ENCODE data around the gene MATN1.

MATN1 gene

DNA sequence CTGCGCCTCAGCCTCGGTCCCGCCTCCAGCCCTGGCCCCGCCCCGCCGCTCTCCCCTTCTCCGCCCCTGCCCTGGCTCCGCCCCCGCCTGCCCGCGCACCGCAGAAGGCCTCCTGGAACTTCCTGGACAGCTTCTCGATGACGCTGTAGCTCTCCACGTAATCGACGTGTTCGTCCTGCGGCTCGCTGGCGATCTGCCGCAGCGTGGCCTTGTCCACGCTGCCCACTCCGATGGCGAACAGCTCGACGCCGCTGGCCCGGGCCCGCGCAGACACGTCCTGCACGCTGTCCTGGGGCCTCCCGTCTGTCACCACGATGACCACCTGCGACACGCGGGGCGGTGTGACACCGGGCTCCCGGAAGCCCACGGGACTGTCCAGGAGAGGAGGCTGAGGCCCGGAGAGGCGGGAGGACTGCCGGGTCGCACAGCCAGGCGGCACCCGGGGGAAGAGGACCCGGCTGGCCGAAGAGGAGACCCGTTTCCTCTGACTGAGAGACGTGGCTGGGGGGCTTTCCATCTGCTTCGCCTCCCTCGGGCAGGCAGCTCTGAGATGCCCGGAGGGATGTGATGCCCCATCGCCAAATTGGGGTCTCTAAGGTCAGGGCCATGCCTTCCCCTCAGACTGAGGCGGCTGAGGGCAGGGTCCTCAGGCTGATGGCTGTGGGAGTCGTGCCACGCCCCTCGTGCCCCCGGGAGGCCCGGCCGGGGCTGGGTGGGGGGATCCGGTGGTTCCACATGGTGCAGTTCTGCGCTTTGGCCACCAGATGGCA is 4.6 kb downstream of the MATN1 start:
- TF ChIP-seq, protein P1, sequence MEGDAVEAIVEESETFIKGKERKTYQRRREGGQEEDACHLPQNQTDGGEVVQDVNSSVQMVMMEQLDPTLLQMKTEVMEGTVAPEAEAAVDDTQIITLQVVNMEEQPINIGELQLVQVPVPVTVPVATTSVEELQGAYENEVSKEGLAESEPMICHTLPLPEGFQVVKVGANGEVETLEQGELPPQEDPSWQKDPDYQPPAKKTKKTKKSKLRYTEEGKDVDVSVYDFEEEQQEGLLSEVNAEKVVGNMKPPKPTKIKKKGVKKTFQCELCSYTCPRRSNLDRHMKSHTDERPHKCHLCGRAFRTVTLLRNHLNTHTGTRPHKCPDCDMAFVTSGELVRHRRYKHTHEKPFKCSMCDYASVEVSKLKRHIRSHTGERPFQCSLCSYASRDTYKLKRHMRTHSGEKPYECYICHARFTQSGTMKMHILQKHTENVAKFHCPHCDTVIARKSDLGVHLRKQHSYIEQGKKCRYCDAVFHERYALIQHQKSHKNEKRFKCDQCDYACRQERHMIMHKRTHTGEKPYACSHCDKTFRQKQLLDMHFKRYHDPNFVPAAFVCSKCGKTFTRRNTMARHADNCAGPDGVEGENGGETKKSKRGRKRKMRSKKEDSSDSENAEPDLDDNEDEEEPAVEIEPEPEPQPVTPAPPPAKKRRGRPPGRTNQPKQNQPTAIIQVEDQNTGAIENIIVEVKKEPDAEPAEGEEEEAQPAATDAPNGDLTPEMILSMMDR (IDR thresholded peaks at IDR 0.05; ENCODE audit: low read depth, low read length): peak; percentile 90
- peak overlapping the region; percentile 79 for H3K4me3 ChIP-seq (ENCODE audit: low read depth, low read length)
- peak overlapping the region; percentile 73 for H3K27ac ChIP-seq
- peaks cover 4% of the 10 kb centered on the region for H3K9me3 ChIP-seq (ENCODE audit: severe bottlenecking)
- H3K27me3 ChIP-seq (ENCODE audit: insufficient read depth, low read depth, severe bottlenecking): no peaks in the 10 kb centered on the region
- H3K36me3 ChIP-seq: no peaks in the 10 kb centered on the region
- no peak for DNase-seq

DNA sequence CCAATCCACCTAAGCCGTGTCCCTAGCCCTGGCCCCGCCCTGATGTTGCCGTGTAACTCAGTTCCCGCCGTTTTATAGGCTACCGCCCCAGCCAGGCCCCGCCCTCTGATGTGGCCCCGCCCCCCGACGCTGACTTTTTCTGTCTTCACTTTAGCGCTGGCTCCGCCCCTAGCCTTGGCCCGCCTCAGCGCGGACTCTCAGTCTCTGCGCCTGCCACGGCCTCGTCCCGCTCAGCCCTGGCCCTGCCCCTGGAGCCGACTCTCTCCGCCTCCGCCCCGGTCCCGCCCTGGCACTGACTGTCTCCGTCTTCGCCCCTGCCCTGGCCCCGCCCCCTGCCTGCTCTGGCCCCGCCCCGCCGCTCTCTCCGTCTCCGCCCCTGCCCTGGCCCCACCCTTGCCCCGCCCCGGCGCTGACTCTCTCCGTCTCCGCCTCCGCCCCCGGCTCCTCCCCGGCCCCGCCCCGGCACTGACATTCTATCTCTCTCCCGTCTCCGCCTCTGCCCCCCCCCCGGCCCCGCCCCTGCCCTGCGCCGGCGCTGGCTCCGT is 5.2 kb downstream of the MATN1 start:
- Histone ChIP-seq H3K9me3 (ENCODE audit: severe bottlenecking) (peaks cover 4% of the 10 kb centered on the region), H3K36me3 (no peaks in the 10 kb centered on the region), H3K4me3 (ENCODE audit: low read depth, low read length) (no peak overlapping the region; the same call in 1 of the 2 replicates), H3K27me3 (ENCODE audit: insufficient read depth, low read depth, severe bottlenecking) (no peaks in the 10 kb centered on the region), H3K27ac (peak overlapping the region; percentile 6; the same call in 1 of the 2 replicates)
- DNase-seq: peak; percentile 97
- TF ChIP-seq, protein P1 (IDR thresholded peaks at IDR 0.05; ENCODE audit: low read depth, low read length): no peak

DNA sequence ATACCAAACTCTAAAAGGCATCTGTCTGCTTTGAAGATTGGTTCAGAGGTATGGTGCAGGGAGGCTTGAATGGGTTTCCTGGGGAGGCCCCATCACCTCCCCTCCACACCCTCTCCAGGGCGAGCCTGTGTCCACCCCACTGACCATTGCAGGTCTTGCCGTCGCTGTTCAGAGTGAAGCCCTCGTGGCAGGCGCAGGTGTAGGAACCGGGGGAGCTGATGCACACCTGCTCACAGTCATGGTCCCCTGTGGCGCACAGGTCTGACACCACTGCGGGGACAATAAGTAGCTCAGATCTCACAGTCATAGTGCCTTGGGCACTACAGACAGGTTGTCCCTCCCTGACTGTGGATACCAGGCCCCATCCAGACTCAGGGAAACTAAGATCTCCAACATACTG is 6.7 kb downstream of the MATN1 start:
- H3K4me3 ChIP-seq (ENCODE audit: low read depth, low read length): no peak overlapping the region
- H3K36me3 ChIP-seq: no peaks in the 10 kb centered on the region
- TF ChIP-seq, protein P1 (IDR thresholded peaks at IDR 0.05; ENCODE audit: low read depth, low read length): no peak
- no peak overlapping the region for H3K27ac ChIP-seq
- H3K27me3 ChIP-seq (ENCODE audit: insufficient read depth, low read depth, severe bottlenecking): no peaks in the 10 kb centered on the region
- no peak for DNase-seq
- H3K9me3 ChIP-seq (ENCODE audit: severe bottlenecking): peaks cover 4% of the 10 kb centered on the region

DNA sequence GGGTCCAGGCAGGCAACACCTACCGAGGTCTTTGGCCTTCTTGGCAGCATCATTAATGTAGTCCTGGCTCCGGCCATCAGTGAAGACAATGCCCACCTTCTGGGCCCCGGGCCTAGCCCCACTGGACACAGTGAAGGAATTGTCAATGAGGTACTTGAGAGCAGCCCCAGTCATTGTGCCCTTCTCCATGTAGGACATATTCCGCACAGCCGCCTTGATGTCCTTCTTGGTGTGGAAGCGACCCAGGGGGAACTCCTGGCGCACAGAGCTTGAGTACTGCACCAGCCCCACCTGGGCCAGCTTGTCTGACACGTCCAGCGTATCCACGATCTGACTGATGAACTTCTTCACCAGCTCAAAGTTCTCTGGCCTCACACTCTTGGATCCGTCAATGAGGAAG is 7.5 kb downstream of the MATN1 start:
- no peak overlapping the region for H3K27ac ChIP-seq
- H3K27me3 ChIP-seq (ENCODE audit: insufficient read depth, low read depth, severe bottlenecking): no peaks in the 10 kb centered on the region
- no peak for DNase-seq
- H3K4me3 ChIP-seq (ENCODE audit: low read depth, low read length): no peak overlapping the region
- TF ChIP-seq, protein P1 (IDR thresholded peaks at IDR 0.05; ENCODE audit: low read depth, low read length): no peak
- H3K9me3 ChIP-seq (ENCODE audit: severe bottlenecking): peaks cover 4% of the 10 kb centered on the region
- H3K36me3 ChIP-seq: no peaks in the 10 kb centered on the region

DNA sequence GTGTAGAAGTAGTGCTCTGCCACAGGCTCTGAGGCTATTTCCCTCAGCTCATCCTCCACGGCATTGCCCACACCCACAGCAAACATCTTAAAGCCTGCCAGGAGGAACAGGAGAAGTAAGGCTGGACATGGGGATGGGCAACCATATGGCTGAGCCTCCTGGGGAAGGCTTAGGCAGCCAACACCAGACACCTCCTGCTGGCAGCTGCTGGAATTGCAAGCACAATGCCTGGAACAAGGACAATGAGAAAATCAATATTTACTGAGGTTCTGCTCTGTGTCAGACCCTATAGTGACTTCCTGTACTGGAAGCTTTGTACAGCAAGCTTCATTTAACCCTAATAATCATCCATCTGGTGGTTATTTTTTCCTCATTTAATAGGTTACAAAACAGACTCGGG is 8.2 kb downstream of the MATN1 start:
- Histone ChIP-seq H3K9me3 (ENCODE audit: severe bottlenecking) (peaks cover 4% of the 10 kb centered on the region), H3K27ac (no peak overlapping the region), H3K27me3 (ENCODE audit: insufficient read depth, low read depth, severe bottlenecking) (no peaks in the 10 kb centered on the region), H3K4me3 (ENCODE audit: low read depth, low read length) (no peak overlapping the region), H3K36me3 (no peaks in the 10 kb centered on the region)
- TF ChIP-seq, protein P1 (IDR thresholded peaks at IDR 0.05; ENCODE audit: low read depth, low read length): peak; percentile 60
- DNase-seq: no peak

Data from WERI-Rb-1 (cell line).